HG03060 (cell line): ENCODE measurements around the gene CPT1B.
"Not testable (repeated sequence)": the region's sequence is repeated elsewhere in the genome, so short reads cannot be mapped to it uniquely, and the experiment has no call there.

Experiments
- ATAC-seq: cut with Tn5 transposase; IDR thresholded peaks from one replicate; pipeline ENCODE4 v1.9.1; 2021; ENCODE audit warnings: low read depth, moderate number of reproducible peaks; ENCODE audit not compliant: unreplicated experiment

CPT1B gene

DNA sequence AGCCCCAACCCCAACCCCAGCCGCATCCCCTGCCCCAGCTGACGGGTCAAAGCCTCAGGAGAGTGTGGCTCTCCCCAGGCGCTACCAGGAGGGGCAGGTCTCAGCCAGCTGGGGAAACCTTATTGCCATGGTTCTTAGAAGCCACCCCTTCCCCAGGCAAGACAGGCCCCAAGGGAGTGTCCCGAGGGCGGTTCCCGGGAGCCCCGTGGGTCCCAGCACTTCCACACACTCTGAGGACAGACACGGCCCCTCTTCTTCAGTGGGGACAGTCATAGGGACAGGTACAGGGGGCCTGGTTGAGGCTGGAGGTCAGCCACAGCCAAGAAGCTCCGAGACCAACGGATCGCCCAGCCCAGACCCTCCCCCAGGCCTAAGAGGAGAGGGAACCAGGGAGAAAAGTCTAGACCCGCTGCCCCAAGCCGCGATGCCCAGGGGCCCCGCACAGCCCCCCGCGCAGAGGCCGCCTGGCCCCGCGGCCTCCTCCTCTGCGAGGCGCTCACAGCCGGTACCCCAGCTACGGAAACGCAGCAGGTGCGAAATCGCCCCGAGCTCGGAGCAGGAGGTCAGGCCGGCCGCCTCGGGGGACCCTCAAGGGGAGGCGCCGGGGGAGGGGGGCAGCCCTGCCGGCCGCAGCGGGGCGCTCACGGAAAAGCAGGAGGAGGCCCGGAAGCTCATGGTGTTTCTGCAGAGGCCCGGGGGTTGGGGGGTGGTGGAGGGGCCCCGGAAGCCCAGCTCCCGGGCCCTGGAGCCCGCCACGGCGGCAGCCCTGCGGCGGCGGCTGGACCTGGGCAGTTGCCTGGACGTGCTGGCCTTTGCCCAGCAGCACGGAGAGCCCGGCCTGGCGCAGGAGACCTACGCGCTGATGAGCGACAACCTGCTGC is 29.9 kb downstream of the CPT1B start:
- no peak for ATAC-seq

DNA sequence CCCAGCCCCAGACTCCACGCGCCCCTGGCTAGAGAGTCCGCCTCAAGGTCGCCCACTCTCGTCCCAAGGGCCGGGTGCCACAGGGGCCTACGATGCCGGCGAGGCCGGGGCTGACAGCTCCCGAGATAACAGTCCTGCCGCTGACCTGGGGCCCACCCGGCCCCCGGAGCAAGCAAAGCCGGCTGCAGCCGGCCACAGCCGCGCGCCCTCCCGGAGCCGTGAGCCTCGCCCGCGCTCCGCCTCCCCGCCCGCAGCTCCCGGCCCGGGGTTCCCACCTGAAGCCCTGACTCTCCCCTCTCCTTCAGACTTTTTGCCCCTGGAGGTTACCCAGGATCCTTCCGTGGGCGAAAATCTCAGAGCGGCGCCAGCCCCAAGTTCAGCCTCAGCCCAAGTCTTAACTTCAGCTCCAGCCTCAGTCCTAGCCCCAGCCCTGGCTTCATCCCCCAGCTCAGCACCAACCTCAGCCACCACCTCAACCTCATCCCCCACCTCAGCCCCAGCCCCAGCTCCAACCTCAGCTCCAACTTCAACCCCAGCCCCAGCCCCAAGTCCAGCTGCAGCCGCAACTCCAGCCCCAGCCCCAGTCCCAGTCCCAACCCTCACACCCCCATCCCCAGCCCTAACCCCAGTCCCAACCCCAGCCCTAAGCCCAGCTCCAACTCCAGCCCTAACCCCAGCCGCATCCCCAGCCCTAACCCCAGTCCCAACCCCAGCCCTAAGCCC is 30.8 kb downstream of the CPT1B start:
- ATAC-seq, result no peak

DNA sequence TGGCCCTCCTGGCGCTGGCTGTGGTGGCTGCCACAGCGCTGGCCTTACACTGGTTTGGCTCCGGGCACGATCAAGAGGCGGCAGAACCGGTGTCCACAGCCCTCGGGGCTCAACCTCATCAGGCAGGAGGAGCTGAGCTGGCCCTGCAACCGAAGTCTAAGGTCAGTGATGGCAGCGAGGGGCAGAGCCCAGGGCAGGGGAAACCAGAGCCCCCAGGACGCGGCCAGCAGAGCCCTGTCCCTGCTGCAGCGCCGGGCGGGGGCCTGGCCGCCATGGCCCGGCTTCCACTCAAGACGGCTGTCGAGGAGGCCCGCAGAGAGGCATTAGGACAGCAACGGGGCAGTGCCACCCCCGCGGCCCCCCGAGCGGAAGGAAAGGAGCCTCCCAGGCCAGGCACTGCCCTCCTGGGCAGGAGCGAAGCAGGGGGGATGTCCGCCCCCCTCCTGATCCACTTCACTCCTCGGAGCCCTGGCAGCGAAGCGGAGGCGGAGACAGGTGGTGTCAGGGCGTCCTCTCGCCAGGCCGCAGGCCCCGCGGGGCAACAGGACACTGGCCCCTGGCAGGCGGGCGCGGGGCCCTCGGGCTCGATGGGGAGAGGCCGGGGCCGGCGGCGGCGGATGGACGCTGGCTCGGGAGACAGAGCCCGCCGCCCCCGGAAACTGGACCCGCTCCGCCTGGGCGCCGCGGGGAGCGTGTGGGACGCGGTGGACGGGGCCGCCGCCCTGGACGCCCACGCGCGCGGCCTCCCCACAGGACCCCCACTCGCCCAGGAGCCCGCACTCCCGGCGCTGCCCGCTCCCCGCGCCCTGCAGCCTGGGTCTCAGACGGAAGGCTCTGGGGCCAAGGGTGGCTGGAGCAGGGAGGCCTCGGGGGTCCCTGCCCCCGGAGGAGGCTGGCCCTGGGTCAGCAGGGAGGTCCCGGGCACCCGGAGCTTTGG is 31.6 kb downstream of the CPT1B start:
- no peak for ATAC-seq

DNA sequence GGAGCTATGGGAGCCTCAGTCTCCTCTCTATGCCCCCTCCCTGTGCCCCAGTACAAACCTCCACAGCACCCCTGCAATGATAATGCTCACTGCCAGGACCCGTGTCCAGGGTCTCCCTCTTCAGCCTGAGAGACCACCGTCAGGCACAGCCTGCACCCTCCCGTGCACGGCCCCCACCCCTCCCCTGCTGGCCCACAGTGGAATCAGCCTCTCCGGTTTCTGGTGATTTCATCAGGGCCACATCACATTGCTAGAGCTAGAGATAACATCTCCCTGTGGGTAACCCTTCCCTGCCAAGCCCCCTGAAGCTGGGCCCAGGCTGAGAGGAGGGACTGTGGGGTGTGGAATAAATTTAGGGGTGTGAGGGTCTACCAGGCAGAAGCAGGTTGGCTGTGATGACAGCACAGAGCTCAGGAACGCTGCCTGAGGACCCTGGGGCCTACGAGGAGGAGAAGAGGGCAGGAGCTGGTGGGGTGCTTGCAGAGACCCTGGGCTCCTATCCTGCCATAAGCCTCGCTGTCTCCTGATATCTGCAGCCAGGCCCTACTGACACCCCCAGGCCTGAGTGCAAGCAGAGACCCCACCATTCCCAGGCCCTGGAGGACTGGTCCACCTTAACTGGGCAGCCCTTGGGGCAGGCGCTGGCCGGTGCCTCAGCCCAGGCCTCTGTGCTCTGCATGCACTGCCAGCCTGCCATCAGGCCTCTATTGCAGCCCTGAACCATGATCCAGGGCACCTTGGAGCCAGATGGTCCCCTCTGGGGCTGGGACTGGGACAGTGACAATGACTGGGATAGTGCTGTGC is 32.5 kb downstream of the CPT1B start, which contains the start of gene KLHDC7B:
Gene KLHDC7B (plus strand): TSS at position 378 of the 804 bp plus-strand sequence. CDS start 345 bp downstream, at position 723.
- no peak for ATAC-seq

DNA sequence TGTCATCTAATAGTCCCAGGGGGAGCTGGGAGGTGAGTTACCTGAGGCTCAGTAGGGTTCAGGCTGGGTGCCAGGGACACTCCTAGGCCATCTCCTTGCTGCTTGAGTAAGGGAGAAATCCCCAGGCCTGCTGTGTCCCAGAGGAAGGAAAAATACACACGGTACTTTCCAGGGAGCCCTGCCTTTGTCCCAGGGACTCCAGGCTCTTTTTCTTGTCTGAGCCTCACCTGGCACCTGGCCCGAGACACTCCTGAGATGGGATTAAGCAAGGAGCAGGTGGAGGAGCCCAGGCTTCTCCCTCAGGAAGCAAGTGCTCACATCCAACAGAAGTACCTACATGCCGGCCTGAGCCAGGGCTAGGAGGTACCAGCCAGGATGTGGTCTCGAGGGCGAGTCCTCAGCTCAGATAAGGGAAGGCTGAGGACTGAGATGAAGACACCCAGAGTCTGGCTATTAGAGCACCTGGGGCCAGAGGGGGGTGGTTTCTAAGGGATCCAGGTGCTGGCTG is 33.4 kb downstream of the CPT1B start:
- ATAC-seq, result no peak

DNA sequence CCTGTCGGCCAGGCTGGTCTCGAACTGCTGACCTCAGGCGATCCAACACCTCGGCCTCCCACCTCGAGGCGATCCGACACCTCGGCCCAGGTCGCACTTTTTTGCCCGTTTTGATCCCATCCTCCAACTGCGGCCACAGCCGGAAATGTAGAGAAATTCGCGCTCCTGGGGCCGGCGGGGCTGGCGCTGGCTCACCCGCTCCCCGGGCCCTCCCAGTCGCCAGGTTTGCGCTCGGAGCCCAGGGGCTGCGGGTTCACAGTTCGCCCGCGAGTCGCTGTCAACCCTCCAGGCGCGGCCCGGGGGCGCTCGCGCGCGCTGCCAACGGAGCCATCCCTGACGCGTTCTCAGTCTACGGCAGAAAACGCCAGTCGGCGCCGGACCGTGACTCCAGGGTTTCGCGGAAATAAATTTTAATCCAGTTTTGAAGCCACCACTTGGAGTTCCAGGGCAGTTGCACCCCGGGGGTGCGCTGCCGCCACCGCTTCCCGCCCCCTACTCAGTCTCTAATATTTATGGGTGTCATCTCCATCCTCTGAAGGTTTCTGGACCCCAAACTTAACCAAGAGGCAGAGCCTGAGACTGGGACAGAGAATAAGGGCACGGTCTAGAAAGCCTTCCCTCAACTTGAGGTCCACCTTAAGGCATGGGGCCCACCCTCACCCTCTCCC is 34.0 kb downstream of the CPT1B start:
- ATAC-seq, result no peak

DNA sequence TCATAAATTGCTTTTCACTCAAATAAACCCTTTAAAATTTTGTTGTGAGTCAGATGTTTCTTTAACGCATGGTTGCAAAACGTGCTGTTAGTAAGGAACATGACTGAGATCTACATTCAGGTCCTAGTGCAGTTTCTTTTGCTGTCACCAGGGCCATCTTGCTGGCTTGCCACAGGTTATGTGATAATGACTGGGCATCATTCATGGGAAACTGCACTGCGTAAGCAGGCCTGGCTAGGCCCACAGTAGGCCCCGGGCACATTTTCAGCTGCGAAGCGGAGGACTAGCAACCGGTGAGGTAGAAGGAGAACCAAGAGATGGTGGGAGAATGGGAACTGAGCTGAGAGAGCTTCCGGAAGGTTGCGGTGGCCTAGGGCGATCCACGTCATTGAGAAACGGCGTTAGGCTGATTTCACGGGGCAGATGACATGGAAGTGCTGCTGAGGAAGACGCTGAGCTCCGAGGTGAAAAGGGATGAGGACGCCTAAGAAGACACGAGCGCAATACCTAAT is 35.8 kb downstream of the CPT1B start:
- no peak for ATAC-seq

DNA sequence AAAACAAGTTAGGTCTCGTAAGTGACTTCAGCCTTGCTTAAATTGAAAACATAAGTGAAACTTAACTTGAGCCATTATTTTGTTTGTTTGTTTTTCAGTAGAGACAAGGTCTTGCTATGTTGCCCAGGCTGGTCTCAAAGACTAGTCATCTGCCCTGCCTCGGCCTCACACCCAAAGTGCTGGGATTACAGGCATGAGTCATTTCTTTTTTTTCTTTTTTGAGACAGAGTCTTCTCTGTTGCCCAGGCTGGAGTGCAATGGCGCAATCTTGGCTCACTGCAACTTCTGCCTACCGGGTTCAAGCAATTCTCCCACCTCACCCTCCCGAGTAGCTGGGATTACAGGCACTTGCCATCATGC is 36.6 kb downstream of the CPT1B start:
- ATAC-seq, result not testable (repeated sequence)

DNA sequence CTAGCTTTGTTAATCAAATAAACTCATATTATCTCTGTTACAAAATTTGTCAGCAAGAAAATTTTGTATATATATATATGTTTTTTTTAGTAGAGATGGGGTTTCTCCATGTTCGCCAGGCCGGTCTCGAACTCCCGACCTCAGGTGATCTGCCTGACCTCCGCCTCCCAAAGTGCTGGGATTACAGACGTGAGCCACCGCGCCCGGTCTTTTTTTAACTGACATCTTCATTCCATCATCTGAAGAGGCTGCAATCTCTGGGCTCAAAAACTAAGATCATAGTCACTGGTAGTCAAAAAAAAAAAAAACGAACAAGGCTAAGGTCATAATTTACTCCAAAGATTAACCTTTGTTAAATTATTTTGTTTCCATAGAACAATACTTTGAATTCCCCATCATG is 37.8 kb downstream of the CPT1B start:
- no peak for ATAC-seq

DNA sequence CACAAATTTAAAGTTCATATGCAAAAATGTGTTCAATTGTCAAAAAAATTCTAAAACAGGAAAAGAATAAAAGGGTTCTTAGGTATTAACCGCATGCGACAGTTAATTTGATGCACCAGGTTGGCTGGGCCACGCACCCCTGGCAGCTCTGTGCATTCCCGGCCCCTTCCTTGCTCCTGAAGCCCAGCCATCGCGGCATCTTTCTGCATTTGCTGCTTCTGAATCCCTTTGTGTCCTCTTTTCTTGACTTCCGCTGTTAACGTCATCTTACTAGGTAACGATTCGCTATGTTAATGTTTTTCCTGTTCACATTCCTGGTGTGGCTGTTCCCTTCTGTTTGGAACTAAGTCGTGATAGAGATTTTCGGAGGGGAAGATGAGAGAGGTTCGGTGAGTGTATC is 40.5 kb downstream of the CPT1B start:
- no peak for ATAC-seq

DNA sequence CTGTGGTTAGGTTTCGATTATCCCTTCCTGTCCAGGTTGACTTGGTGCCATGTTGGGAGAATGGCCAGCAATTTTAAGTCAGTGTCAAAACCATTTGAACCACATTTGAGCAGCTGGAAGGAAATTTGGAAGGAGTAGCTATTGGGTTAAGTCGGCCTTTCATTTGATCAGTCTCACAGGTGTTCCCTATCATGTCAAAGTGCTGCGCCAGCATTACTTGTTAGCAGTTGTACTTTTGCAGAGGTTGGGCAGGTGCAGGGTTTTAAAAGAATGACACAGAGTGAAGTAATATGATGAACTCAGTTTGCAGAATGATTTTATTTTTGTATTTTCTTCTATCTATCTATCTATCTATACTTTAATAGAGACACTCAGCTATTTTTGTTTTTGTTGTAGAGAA is 42.0 kb downstream of the CPT1B start:
- ATAC-seq, result no peak

DNA sequence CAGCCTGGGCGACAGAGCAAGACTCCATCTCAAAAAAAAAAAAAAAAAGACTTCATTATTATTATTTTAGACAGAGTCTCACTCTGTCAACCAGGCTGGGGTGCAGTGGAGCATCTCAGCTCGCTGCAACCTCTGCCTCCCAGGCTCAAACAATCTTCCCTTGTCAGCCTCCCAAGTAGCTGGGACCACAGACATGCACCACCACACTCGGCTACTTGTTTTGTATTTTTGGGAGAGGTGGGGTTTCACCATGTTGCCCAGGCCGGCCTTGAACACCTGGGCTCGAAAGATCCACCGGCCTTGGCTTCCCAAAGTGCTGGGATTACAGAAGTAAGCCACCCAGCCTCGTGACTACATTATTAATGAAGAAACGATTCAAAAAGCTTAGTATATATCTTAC is 43.1 kb downstream of the CPT1B start:
- no peak for ATAC-seq

DNA sequence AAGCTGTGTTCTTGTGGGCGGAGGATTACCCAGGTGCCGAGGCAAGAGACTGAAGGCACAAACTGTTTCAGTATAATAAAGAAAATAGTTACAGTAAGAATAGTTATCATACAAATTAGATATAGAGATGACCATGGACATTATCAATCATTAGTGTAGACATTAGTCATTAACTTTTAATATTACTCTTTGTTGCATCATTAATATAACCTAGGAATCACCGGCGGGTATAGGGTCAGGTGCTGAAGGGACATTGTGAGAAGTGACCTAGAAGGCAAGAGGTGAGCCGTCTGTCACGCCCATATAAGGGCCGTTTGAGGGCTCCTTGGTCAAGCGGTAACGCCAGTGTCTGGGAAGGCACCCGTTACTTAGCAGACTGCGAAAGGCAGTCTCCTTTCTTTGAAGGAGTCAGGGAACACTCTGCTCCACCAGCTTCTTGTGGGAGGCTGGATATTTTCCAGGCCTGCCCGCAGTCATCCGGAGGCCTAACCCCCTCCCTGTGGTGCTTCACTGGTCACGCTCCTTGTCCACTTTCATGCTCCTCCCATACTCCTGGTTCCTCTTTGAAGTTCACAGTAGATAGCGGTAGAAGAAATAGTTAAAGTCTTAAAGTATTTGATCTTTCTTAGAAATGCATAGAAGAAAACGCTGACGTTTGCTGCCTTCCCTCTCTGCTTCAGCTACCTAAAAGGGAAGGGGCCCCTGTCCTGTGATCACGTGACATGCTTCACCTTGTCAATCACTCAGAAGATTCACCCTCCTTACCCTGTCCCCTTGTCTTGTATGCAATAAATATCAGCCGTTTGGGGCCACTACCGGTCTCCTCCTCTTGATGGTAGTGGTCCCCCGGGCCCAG is 44.1 kb downstream of the CPT1B start:
- ATAC-seq, result not testable (repeated sequence)

DNA sequence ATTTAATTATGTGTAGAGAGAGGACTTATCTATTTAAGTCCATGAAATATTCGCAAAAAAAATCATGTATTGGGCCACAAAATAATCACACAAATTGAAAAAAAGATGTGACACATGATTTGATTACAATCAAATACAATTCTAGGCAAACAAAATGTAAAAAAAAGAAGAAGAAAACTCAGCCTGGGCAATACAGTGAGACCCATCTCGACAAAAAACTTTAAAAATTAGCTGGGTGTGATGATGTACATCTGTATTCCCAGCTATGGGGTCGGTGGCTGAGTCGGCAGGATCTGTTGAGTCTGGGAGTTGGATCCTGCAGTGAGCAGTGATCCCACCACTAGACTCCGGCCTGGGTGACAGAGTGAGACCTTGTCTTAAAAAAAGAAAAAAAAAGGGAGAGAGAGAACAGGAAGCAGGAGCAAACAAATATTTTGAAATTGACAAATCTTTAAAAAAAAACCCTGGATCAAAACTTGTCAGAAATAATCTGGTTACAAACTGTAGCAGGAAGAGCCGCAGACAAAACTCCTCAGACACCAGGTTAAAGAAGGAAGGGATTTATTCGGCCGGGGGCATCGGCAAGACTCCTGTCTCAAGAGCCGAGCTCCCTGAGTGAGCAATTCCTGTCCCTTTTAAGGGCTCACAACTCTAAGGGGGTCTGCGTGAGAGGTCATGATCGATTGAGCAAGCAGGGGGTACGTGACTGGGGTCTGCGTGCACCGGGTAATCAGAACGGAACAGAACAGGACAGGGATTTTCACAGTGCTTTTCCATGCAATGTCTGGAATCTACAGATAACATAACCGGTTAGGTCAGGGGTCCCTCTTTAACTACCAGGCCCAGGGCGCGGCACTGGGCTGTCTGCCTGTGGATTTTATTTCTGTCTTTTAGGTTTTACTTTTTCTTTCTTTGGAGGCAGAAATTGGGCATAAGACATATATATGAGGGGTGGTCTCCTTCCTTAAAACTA is 45.1 kb downstream of the CPT1B start:
- ATAC-seq, result no peak

DNA sequence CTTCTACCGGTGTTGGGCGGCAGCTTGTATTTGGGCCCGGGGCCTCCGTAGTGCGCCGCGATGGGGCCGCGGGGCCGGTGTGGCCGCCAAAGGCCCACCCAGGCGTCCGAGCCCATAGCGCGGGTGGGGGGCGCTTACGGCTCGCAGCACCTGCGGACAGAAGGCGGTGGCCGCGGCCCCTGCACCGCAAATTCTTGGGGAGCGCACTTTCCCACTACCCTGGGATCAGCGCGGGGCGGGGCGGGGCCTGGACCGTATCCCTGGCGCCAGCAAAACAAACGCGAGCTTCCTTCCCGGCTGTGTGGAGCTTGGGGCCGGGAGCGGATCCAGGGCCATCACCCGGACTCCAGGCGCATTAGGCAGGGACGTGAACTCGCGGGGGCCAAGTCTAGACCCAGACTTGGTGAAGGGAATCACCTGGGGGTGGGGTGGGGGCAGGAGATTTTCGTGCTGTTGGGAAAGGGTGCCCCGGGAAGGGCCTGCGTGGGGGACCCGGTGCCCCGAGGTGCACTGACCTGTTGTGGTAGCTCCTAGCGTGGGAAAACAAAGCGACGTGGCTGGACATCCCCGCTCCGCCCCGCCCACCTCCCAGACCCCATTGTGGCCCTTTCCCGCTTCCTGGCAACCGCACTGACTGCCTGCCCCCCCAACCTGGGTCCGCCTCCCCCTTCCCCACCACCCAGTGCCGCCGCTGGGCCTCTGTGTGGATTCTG is 46.1 kb downstream of the CPT1B start:
- ATAC-seq, result no peak

DNA sequence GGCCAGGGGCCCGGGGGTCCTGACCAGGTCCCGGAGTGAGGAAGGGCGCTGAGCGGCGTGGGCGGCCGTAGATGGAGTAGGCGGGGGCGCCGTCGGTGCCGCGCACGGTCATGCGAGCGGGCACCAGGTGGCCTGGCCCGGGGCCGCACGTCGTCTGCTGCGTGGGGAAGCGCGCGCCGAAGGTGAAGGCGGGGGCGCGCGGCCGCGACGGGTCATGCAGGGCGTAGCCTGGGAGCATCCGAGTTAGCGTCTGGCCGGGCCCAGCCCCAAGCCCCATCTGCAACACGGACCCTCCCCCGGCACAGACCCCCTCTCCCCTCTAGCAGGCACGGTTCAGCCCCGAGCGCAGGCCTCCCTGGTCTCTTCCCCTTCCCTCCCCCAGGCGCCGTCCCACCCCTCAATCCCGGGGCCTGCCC is 46.7 kb downstream of the CPT1B start:
- no peak for ATAC-seq
